ENCODE measurements around the gene MAOB.

DNA sequence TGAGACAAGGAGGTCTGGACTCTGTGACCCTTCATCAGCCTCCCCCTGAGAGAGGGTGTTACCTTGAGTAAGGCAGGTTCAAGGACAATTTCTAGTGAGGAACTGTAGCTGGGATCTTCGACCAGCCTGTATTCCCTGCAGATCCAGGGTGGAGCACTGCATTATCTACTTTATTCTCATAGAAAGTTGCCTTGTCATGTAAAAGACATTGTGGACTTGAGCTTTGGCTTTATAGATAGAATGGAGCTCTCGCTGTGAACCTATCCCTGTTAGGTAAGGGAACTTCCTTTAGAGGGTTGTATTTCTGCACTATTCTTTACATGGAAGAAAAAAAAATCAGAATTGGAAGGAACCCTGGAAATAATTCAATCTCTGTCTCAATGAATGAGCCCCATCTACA, 134.8 kb downstream of the MAOB start:
- TF ChIP-seq, protein P1, sequence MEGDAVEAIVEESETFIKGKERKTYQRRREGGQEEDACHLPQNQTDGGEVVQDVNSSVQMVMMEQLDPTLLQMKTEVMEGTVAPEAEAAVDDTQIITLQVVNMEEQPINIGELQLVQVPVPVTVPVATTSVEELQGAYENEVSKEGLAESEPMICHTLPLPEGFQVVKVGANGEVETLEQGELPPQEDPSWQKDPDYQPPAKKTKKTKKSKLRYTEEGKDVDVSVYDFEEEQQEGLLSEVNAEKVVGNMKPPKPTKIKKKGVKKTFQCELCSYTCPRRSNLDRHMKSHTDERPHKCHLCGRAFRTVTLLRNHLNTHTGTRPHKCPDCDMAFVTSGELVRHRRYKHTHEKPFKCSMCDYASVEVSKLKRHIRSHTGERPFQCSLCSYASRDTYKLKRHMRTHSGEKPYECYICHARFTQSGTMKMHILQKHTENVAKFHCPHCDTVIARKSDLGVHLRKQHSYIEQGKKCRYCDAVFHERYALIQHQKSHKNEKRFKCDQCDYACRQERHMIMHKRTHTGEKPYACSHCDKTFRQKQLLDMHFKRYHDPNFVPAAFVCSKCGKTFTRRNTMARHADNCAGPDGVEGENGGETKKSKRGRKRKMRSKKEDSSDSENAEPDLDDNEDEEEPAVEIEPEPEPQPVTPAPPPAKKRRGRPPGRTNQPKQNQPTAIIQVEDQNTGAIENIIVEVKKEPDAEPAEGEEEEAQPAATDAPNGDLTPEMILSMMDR (IDR thresholded peaks at IDR 0.05) = no peak
- TF ChIP-seq POLR2AphosphoS5 (IDR thresholded peaks at IDR 0.05) (no peak), POLR2A (IDR thresholded peaks at IDR 0.05) (no peak)
